Measurements from ENCODE around the gene TLR8.

GRCh38 chrX:12949927-12950656, 43.7 kb downstream of the TLR8 start:
- TF ChIP-seq CTCF (IDR thresholded peaks at IDR 0.05; ENCODE audit: low read depth, low read length) (no peak), EZH2phosphoT487 (IDR thresholded peaks at IDR 0.05; ENCODE audit: low read depth) (no peak)

Measured in OCI-LY3 (cell line).